ENCODE results near the gene GMPPB. TPM values are rescaled to one million over a fixed set of nuclear protein-coding genes. Genes with fewer than 3 reads are reported as not detected.
"Not testable (repeated sequence)": the region's sequence is repeated elsewhere in the genome, so short reads cannot be mapped to it uniquely, and the experiment has no call there.

Gene GMPPB
- total and polyA plus RNA-seq, 4 donors: 12.6 to 57.8 (median 35.6) TPM

- Histone ChIP-seq H3K4me1 (ENCODE audit: control insufficient read depth in 4 of 4, insufficient read depth in 4 of 4, low read length in 3 of 4) (peaks cover 0 to 2% (median 1%) of the 10 kb centered on the region in 4 donors), H3K27ac (ENCODE audit: low read depth in 1 of 2, low read length in 2 of 2) (no peak overlapping the region), H3K9ac (ENCODE audit: low read depth in 1 of 2, low read length in 2 of 2) (no peak overlapping the region), H3K9me3 (ENCODE audit: control insufficient read depth in 4 of 4, low read length in 3 of 4) (no peaks in the 10 kb centered on the region), H3K27me3 (ENCODE audit: control insufficient read depth in 4 of 4, insufficient read depth in 4 of 4, low read length in 3 of 4) (no peaks in the 10 kb centered on the region), H3K4me3 (ENCODE audit: low read depth in 1 of 3, low read length in 3 of 3) (no peak overlapping the region), H3K36me3 (ENCODE audit: control insufficient read depth in 4 of 4, insufficient read depth in 3 of 4, low read depth in 1 of 4, low read length in 3 of 4) (peaks cover 0 to 5% (median 2%) of the 10 kb centered on the region in 4 donors)
- no peak for DNase-seq (ENCODE audit: low spot score)
- WGBS: 91% methylated on average over 4 of the region's 4 CpGs
- TF ChIP-seq JUND (IDR thresholded peaks at IDR 0.05) (no peak), REST (IDR thresholded peaks at IDR 0.05) (no peak), YY1 (IDR thresholded peaks at IDR 0.05) (no peak), EGR1 (IDR thresholded peaks at IDR 0.05; ENCODE audit: low read depth in 2 of 2) (no peak), HNF4G (IDR thresholded peaks at IDR 0.05) (no peak), RAD21 (IDR thresholded peaks at IDR 0.05) (no peak), GABPA (IDR thresholded peaks at IDR 0.05 in 1 of 2, conservative IDR thresholded peaks at IDR 0.05 in 1 of 2) (no peak), HNF4A (conservative IDR thresholded peaks at IDR 0.05) (no peak), FOXA1 (IDR thresholded peaks at IDR 0.05) (no peak), CTCF (IDR thresholded peaks at IDR 0.05; ENCODE audit: low read depth, low read length, missing input control) (no peak), MAX (IDR thresholded peaks at IDR 0.05) (no peak), RXRA (IDR thresholded peaks at IDR 0.05) (no peak), FOXA2 (IDR thresholded peaks at IDR 0.05) (no peak), SP1 (IDR thresholded peaks at IDR 0.05) (no peak), NR2F2 (IDR thresholded peaks at IDR 0.05) (no peak), ZBTB33 (IDR thresholded peaks at IDR 0.05) (no peak)
Measured at GRCh38 chr3:49750056-49750455, 26.3 kb upstream of the GMPPB start.

GRCh38 chr3:49748874-49749273, 25.1 kb upstream of the GMPPB start:
- not testable (repeated sequence) for DNase-seq (ENCODE audit: low spot score); H3K4me3 ChIP-seq (ENCODE audit: low read depth in 1 of 3, low read length in 3 of 3); H3K9ac ChIP-seq (ENCODE audit: low read depth in 1 of 2, low read length in 2 of 2); H3K9me3 ChIP-seq (ENCODE audit: control insufficient read depth in 4 of 4, low read length in 3 of 4); H3K36me3 ChIP-seq (ENCODE audit: control insufficient read depth in 4 of 4, insufficient read depth in 3 of 4, low read depth in 1 of 4, low read length in 3 of 4); H3K4me1 ChIP-seq (ENCODE audit: control insufficient read depth in 4 of 4, insufficient read depth in 4 of 4, low read length in 3 of 4); H3K27ac ChIP-seq (ENCODE audit: low read depth in 1 of 2, low read length in 2 of 2); H3K27me3 ChIP-seq (ENCODE audit: control insufficient read depth in 4 of 4, insufficient read depth in 4 of 4, low read length in 3 of 4)
- WGBS: 95% methylated on average over 5 of the region's 5 CpGs

Data from liver (tissue), 9 donors.